WERI-Rb-1 (cell line): ENCODE measurements around the gene ERMARD.

Experiments used
- DNase-seq: peaks from one replicate; pipeline ENCODE4 v3.0.0-alpha.2; 2020
- H3K27ac ChIP-seq: fragments of 250-450 bp; sonication (Bioruptor Pico); 2 replicates; pipeline ENCODE4 v1.5.1; 2020; ENCODE audit warnings: mild to moderate bottlenecking, moderate library complexity
- H3K27me3 ChIP-seq: fragments of 250-450 bp; sonication (Bioruptor Pico); 2 replicates; pipeline ENCODE4 v1.5.1; 2021; ENCODE audit warnings: mild to moderate bottlenecking, low read depth, moderate library complexity; ENCODE audit not compliant: insufficient read depth, severe bottlenecking
- H3K36me3 ChIP-seq: fragments of 250-450 bp; sonication (Bioruptor Pico); 2 replicates; pipeline ENCODE4 v1.5.1; 2020; ENCODE audit warnings: mild to moderate bottlenecking, moderate library complexity
- H3K4me3 ChIP-seq: 2 replicates; pipeline ENCODE4 v1.5.1; 2011; ENCODE audit warnings: low read depth, mild to moderate bottlenecking, control low read depth, low read length
- H3K9me3 ChIP-seq: fragments of 250-450 bp; sonication (Bioruptor Pico); 2 replicates; pipeline ENCODE4 v1.5.1; 2021; ENCODE audit warnings: mild to moderate bottlenecking, moderate library complexity; ENCODE audit not compliant: severe bottlenecking
- CTCF ChIP-seq: IDR thresholded peaks from 2 replicates; pipeline ENCODE4 v1.5.1; 2011; ENCODE audit warnings: low read depth, mild to moderate bottlenecking, control low read depth, inconsistent platforms, low read length

ERMARD gene

GRCh38 chr6:169710009-169710408, 41.4 kb upstream of the ERMARD start:
- Histone ChIP-seq H3K9me3 (no peaks in the 10 kb centered on the region), H3K4me3 (no peak overlapping the region), H3K27ac (no peak overlapping the region), H3K36me3 (peaks cover 84% of the 10 kb centered on the region), H3K27me3 (no peaks in the 10 kb centered on the region)
- DNase-seq, result no peak
- TF ChIP-seq CTCF, result no peak

GRCh38 chr6:169714178-169714577, 37.2 kb upstream of the ERMARD start:
- no peak overlapping the region for H3K27ac ChIP-seq
- H3K36me3 ChIP-seq, result peaks cover 77% of the 10 kb centered on the region
- TF ChIP-seq CTCF, result no peak
- H3K4me3 ChIP-seq, result no peak overlapping the region
- H3K27me3 ChIP-seq, result no peaks in the 10 kb centered on the region
- no peaks in the 10 kb centered on the region for H3K9me3 ChIP-seq
- no peak for DNase-seq

DNA sequence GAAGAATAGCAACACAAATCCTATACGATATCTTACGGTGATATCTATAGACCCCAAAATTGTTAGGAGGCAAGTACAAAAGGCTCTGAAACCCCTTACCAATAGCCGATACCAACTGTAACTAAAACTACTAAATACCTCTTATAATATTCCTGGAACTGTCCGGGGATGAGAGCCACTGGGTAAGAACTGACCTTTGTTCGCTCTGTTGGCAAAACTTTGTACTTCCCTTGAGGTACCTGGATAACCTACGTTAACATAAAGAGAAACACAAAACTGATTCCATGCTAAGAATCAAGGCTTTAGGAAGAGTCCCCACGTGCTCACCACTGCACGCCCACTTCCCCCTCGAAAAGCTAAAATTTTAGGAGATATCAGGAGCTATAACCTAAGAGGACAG, 36.8 kb upstream of the ERMARD start:
- H3K36me3 ChIP-seq, result peaks cover 77% of the 10 kb centered on the region
- H3K27me3 ChIP-seq, result no peaks in the 10 kb centered on the region
- DNase-seq, result no peak
- no peak overlapping the region for H3K4me3 ChIP-seq
- H3K27ac ChIP-seq, result no peak overlapping the region
- H3K9me3 ChIP-seq, result no peaks in the 10 kb centered on the region
- no peak for TF ChIP-seq CTCF

DNA sequence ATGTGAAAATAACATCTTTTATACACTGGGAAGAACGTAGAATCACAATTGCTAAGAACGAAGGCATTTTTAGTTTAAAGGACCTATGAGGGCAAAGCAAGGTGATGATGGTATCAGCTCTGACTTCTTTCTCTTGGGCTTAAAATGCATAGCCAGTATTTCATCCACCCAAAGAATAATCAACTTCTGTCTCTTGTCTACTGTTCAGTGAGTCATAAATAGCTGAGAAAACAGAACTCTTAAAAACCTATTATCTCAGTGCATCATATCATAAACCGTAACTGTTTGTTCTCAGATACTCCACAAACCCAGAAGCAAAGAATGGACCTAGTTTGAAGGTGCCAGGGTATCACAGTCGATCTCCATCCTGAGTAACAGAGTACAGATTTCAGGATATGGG, 32.3 kb upstream of the ERMARD start:
- no peak for DNase-seq
- H3K4me3 ChIP-seq, result no peak overlapping the region
- H3K27ac ChIP-seq, result no peak overlapping the region
- no peak for TF ChIP-seq CTCF
- H3K9me3 ChIP-seq, result no peaks in the 10 kb centered on the region
- peaks cover 50% of the 10 kb centered on the region for H3K36me3 ChIP-seq
- no peaks in the 10 kb centered on the region for H3K27me3 ChIP-seq

GRCh38 chr6:169720207-169720855, 31.1 kb upstream of the ERMARD start:
- no peak for DNase-seq
- H3K27ac ChIP-seq, result no peak overlapping the region
- no peaks in the 10 kb centered on the region for H3K27me3 ChIP-seq
- no peak overlapping the region for H3K4me3 ChIP-seq
- TF ChIP-seq CTCF, result no peak
- H3K36me3 ChIP-seq, result peaks cover 38% of the 10 kb centered on the region
- no peaks in the 10 kb centered on the region for H3K9me3 ChIP-seq
